ENCODE data around the gene ARRB2. TPM values are rescaled to one million over a fixed set of nuclear protein-coding genes. Genes with fewer than 3 reads are reported as not detected.

Gene ARRB2
- total RNA-seq, 1 experiment from 2014 or later, result 79.7 TPM

- Histone ChIP-seq H3K9me2 (ENCODE audit: insufficient read depth) (no peaks in the 10 kb centered on the region), H3K79me2 (ENCODE audit: low read depth) (no peaks in the 10 kb centered on the region), H3K4me2 (peak overlapping the region; percentile 87), H3F3A (ENCODE audit: insufficient read depth, low read depth) (peaks cover 8% of the 10 kb centered on the region), H2AFZ (peak overlapping the region; percentile 96), H4K20me1 (ENCODE audit: insufficient read depth) (no peaks in the 10 kb centered on the region), H3K4me1 (replicated peaks; ENCODE audit: insufficient read depth) (peaks cover 12% of the 10 kb centered on the region; the same call in 1 of the 2 replicates), H3K4me3 (peak overlapping the region; percentile 95), H3K36me3 (ENCODE audit: low read depth) (no peaks in the 10 kb centered on the region), H3K9me3 (ENCODE audit: insufficient read depth, low read depth) (no peaks in the 10 kb centered on the region), H3K27me3 (ENCODE audit: insufficient read depth, low read depth) (0 out of 2 replicates have a peak, but pooled peaks cover 6% of the 10 kb centered on the region), H3K27ac (peak overlapping the region; percentile 75)
- intact Hi-C loops (cut with micrococcal nuclease; ENCODE audit: unreplicated experiment), result loop anchor here (2.0 kb wide), 1 partner anchor 28 kb away; the partner anchor contains the start of gene ARRB2
- CTCF ChIA-PET, result interaction anchor here (0.6 to 1.4 kb wide), 4 partner anchors 8 to 52 kb away, joined by 3 to 13 read pairs (median 6); partner anchors contain the start of gene ARRB2
- TF ChIP-seq, protein P1, sequence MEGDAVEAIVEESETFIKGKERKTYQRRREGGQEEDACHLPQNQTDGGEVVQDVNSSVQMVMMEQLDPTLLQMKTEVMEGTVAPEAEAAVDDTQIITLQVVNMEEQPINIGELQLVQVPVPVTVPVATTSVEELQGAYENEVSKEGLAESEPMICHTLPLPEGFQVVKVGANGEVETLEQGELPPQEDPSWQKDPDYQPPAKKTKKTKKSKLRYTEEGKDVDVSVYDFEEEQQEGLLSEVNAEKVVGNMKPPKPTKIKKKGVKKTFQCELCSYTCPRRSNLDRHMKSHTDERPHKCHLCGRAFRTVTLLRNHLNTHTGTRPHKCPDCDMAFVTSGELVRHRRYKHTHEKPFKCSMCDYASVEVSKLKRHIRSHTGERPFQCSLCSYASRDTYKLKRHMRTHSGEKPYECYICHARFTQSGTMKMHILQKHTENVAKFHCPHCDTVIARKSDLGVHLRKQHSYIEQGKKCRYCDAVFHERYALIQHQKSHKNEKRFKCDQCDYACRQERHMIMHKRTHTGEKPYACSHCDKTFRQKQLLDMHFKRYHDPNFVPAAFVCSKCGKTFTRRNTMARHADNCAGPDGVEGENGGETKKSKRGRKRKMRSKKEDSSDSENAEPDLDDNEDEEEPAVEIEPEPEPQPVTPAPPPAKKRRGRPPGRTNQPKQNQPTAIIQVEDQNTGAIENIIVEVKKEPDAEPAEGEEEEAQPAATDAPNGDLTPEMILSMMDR (conservative IDR thresholded peaks at IDR 0.05), result 0 out of 2 replicates have a peak, but pooled peaks have one; percentile 7
- TF ChIP-seq EZH2 (IDR thresholded peaks at IDR 0.05; ENCODE audit: low read depth), result no peak
- BruUV-seq (replicated peaks), result TSS peak; percentile 48
- POLR2A ChIA-PET (ENCODE audit: unreplicated experiment), result interaction anchor here (0.5 to 0.9 kb wide), 7 partner anchors 15 to 256 kb away, joined by 4 to 10 read pairs (median 7); partner anchors contain the start of genes PLD2 and SPAG7
- peak; percentile 74 to 85 for DNase-seq
Measured at GRCh38 chr17:4738136-4739121, 28.0 kb downstream of the ARRB2 start.

- intact Hi-C loops (cut with micrococcal nuclease; ENCODE audit: unreplicated experiment), result loop anchor here (2.0 kb wide), 1 partner anchor 29 kb away; the partner anchor contains the start of gene ARRB2
- Histone ChIP-seq H3K27me3 (ENCODE audit: insufficient read depth, low read depth) (0 out of 2 replicates have a peak, but pooled peaks cover 6% of the 10 kb centered on the region), H3K4me1 (replicated peaks; ENCODE audit: insufficient read depth) (peaks cover 12% of the 10 kb centered on the region; the same call in 1 of the 2 replicates), H4K20me1 (ENCODE audit: insufficient read depth) (no peaks in the 10 kb centered on the region), H3K79me2 (ENCODE audit: low read depth) (no peaks in the 10 kb centered on the region), H2AFZ (peak within 1 kb of the TSS; percentile 96), H3K27ac (peak within 1 kb of the TSS; percentile 75), H3K4me2 (peak within 1 kb of the TSS; percentile 87), H3K9me2 (ENCODE audit: insufficient read depth) (no peaks in the 10 kb centered on the region), H3K4me3 (peak within 1 kb of the TSS; percentile 95), H3K9me3 (ENCODE audit: insufficient read depth, low read depth) (no peaks in the 10 kb centered on the region), H3F3A (ENCODE audit: insufficient read depth, low read depth) (peaks cover 8% of the 10 kb centered on the region), H3K36me3 (ENCODE audit: low read depth) (no peaks in the 10 kb centered on the region)
- TSS peak; percentile 34 for BruUV-seq (replicated peaks)
- ChIA-PET POLR2A (ENCODE audit: unreplicated experiment) (interaction anchor here (0.6 kb wide), 1 partner anchor 35 kb away, joined by 5 read pairs; the partner anchor contains the start of gene PELP1), CTCF (interaction anchor here (0.6 to 1.4 kb wide), 3 partner anchors 29 to 290 kb away, joined by 3 to 5 read pairs (median 5); partner anchors contain the start of gene ARRB2)
- DNase-seq, result peak in 1 of 2 experiments; percentile 75
- TF ChIP-seq, protein P1 (conservative IDR thresholded peaks at IDR 0.05), result 0 out of 2 replicates have a peak, but pooled peaks have one; percentile 3
- no peak for TF ChIP-seq EZH2 (IDR thresholded peaks at IDR 0.05; ENCODE audit: low read depth)
Measured at GRCh38 chr17:4739122-4740024, 28.9 kb downstream of the ARRB2 start, which contains the start of the genes CXCL16 and ZMYND15. TSS of gene CXCL16 (minus strand) at chr17:4739928. CDS start at chr17:4739339, 589 bp downstream. TSS of gene ZMYND15 (plus strand) at chr17:4739833. CDS start at chr17:4740549, 716 bp downstream.

Data from PC-9 (cell line).